NCI-H774 (cell line): ENCODE results near the gene NFIA.
"Not testable (repeated sequence)": the region's sequence is repeated elsewhere in the genome, so short reads cannot be mapped to it uniquely, and the experiment has no call there.

Experiments used
- DNase-seq: peaks from one replicate; lab custom pipeline; 2025; lab: John Stamatoyannopoulos, UW

NFIA gene

GRCh38 chr1:61058483-61059245 lies 23.7 kb upstream of the NFIA start:
- no peak for DNase-seq

- DNase-seq = not testable (repeated sequence)
Observed at GRCh38 chr1:61061601-61062000, 20.8 kb upstream of the NFIA start.

GRCh38 chr1:61064673-61065072 lies 17.7 kb upstream of the NFIA start:
- no peak for DNase-seq

GRCh38 chr1:61067446-61068019 lies 14.8 kb upstream of the NFIA start:
- no peak for DNase-seq

- no peak for DNase-seq
Observed at GRCh38 chr1:61070054-61070453, 12.3 kb upstream of the NFIA start.

- DNase-seq = no peak
Observed at GRCh38 chr1:61071205-61072130, 10.9 kb upstream of the NFIA start.

- DNase-seq = no peak
Observed at GRCh38 chr1:61073871-61074270, 8.5 kb upstream of the NFIA start.

GRCh38 chr1:61075833-61076232 lies 6.5 kb upstream of the NFIA start:
- DNase-seq = not testable (repeated sequence)

- DNase-seq = peak; percentile 96
Observed at GRCh38 chr1:61076728-61077675, 5.4 kb upstream of the NFIA start.

- DNase-seq = peak; percentile 98
Observed at GRCh38 chr1:61077676-61078541, 4.5 kb upstream of the NFIA start.

GRCh38 chr1:61078618-61079295 lies 3.6 kb upstream of the NFIA start:
- no peak for DNase-seq

- no peak for DNase-seq
Observed at GRCh38 chr1:61079296-61079897, 3.0 kb upstream of the NFIA start.

GRCh38 chr1:61079898-61080336 lies 2.4 kb upstream of the NFIA start:
- peak; percentile 53 for DNase-seq

GRCh38 chr1:61080413-61081143 lies 1.8 kb upstream of the NFIA start:
- no peak for DNase-seq

- no peak for DNase-seq
Observed at GRCh38 chr1:61081144-61081685, 1.1 kb upstream of the NFIA start.

GRCh38 chr1:61081686-61082310 lies 563 bp upstream of the NFIA start:
- DNase-seq = peak; percentile 50

GRCh38 chr1:61083013-61083806 lies 849 bp downstream of the NFIA start:
- no peak for DNase-seq
